ENCODE measurements around the gene KREMEN1.
A peak's percentile ranks its signal among the peaks of the same experiment; 100 is the strongest.
"Not testable (repeated sequence)": the region's sequence is repeated elsewhere in the genome, so short reads cannot be mapped to it uniquely, and the experiment has no call there.

The KREMEN1 gene, protein sequence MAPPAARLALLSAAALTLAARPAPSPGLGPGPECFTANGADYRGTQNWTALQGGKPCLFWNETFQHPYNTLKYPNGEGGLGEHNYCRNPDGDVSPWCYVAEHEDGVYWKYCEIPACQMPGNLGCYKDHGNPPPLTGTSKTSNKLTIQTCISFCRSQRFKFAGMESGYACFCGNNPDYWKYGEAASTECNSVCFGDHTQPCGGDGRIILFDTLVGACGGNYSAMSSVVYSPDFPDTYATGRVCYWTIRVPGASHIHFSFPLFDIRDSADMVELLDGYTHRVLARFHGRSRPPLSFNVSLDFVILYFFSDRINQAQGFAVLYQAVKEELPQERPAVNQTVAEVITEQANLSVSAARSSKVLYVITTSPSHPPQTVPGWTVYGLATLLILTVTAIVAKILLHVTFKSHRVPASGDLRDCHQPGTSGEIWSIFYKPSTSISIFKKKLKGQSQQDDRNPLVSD

DNA sequence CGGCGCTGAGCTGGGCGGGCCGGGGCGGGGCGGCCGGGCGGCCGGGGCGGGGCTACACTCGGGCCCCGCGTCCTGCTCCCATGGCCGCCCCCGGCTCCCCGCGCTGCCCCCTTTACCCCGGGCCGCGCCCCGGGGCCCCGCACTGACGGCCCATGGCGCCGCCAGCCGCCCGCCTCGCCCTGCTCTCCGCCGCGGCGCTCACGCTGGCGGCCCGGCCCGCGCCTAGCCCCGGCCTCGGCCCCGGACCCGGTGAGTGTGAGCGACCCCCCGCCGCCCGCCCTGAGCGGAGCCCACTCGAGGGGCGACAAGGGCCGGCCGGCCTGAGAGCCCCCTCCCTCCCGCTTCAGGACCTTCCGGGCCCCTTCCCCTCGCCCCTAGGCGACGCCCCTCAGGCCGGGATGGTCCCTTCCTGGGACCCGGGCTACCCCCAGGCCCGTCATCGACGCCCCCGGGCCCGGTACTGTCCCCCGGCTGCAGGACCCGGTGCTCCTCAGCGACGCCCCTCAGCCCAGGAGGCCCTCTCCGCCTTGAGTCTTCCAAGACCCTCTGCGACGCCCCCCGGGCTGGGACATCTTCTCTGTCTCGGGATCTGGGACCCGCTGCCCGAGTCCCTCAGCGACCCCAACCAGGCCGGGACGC lies at the start of gene KREMEN1:
KREMEN1 (plus strand) TSS at position 57 of the 639 bp plus-strand sequence; CDS start at position 153, 96 bp downstream.
- no peak for FAIRE-seq

DNA sequence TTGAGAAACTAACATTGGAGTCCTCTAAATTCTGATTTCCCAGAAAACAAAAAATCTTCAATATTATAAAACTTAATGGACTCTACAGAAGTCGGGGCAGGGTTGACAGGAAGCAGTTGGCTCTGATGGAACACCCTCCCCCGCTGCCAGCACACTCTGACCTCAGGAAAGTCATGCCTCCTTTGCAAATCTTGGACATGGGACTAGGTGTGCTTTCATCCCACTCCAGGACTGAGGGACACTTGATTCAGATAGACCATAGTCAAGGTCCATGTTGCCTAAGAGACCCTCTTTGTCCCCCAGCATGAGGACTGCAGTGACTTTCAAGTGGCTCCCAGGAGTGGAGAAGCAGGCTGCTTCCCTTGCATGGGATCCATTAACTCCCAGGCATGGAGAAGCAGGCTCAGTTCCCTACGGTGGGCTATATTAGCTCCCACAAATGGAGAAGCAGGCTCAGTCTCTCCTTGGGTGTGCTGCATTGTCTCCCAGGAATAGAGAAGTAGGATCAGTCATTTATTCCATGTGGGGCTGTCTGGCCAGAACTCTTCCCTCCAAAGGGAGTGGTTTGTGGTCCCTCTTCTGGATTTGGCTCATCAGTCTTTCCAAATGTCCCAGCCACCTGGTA lies 49.6 kb upstream of the KREMEN1 start:
- no peak for FAIRE-seq

DNA sequence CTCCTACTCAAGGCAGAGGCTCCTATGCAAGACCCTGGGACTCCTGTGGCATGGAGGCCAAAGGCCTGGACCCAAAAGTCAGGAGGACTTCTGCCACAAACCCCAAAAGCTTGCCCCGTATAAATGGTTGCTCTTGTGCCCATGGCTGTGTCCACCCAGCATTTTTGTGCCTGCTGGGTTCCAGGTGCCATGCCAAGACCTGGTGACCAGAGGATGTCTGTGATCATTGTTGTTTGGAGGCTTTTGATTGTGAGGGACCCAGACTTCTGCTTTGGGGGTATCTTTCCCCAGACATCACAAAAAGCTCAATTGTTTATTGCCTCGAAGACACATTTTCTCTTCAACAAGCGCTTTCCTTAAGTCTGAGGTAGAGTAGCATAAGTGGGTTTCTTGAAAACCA lies 46.3 kb upstream of the KREMEN1 start:
- no peak for FAIRE-seq

DNA sequence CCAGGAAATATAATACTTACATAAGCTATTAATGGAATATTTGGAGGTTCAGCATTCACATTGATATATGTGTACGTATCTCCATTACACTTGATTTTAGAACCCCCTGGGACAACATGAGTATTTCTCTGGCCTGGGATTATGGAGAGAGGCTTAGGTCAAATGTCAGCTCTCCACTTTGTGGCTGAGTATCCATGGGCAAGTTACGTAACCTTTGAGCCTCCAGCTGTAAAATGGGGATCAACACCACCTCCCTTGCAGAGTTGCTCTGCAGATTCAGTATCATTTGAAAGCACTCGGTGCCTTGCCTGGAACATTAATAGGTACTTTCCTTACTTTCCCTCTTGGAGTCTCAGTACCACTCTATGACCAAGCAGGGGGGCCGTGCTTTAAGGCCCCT lies 44.4 kb upstream of the KREMEN1 start:
- no peak for FAIRE-seq

DNA sequence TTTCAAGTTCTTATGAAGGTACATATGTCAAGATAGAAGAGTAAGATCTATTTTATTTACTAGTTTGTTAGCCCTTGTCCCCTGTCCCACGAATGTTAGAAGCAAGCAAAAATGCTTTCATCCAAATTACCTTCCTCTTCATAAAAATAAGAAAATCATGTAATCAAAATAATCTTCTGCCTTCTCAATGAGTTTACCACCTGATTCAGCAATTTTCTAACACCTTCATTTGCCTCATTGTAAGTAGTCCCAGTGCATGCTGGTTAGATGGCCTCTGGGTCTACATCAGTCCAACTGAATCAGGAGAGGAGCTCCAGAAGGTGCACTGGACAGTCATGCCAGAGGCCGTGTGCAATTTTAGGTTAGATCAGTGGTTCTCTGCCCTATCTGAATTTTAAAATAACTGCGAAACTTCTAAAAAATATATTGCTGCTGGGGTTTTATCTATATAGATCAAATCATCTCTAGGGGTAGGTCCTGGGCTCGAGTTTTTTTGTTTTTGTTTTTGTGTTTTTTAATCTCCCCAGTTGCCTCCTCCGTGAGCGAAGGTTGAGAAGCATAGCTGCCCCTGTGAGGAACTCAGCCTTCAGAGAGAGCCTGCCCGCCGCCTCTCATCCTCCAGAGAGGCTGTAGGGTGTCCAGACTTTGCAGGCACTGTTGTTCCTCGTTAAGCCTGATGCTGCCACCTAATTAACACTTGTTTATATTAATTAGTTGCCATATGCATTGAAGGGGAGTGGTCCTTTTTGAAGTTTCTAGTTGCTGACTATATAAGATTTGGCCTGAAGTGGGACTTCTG lies 43.4 kb upstream of the KREMEN1 start:
- FAIRE-seq: no peak

DNA sequence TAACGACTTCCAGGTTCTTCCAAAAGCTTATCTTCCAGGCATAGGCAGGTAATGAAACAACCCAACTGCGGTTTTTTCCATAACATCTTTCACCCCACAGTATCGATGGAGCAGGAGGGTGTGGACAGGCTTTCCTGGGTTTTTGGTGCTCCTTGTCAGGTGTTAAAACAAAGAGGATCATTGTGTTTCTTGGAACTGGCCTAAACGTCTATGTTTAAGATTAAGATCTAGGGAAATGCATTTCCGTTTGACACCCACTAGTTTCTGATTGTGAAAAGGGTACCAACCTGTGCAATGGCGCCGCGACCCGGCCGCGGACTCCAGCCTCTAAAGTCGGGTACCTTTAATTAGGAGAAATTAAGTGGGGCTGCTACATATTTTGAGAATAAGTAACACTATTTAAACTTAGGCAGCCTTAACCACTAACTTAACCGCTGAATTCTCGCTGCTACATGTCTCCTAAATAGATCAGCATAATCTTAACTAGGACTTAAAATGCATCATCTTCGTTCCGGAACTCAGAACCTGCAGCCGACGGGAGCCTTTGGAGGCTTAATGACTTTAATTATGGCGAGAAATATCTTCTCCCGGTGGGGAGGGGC lies 42.7 kb upstream of the KREMEN1 start:
- FAIRE-seq: no peak

DNA sequence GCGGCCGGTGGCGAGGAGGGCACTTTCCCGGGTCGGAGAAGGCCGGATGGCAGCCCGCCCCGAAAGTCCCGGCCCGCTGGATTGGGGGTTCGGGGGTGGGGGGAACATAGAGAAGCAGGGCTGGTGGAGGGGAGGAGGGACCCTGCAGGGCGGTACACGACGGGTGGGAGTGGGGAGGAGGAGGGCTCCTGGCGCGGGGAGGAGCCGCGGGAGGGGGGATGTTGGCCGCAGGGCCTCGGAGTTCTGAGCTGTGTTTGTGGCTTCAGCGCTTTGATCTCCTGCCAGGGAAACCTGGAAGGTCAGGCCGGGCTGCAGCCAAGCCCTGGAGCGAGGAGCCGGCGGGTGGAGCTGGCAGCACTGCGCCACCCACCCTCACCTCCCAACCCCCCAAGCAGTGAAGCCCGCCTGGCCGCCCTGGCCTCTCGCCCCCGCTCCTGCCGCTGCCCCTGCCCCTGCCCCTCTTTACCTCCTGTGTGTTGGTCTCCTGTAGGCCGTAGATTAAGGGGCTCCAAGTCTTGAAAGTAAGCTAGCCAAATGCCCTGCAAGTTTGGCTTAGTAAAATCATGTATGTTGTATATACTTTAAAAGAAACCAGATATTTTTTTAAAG lies 42.1 kb upstream of the KREMEN1 start:
- no peak for FAIRE-seq

DNA sequence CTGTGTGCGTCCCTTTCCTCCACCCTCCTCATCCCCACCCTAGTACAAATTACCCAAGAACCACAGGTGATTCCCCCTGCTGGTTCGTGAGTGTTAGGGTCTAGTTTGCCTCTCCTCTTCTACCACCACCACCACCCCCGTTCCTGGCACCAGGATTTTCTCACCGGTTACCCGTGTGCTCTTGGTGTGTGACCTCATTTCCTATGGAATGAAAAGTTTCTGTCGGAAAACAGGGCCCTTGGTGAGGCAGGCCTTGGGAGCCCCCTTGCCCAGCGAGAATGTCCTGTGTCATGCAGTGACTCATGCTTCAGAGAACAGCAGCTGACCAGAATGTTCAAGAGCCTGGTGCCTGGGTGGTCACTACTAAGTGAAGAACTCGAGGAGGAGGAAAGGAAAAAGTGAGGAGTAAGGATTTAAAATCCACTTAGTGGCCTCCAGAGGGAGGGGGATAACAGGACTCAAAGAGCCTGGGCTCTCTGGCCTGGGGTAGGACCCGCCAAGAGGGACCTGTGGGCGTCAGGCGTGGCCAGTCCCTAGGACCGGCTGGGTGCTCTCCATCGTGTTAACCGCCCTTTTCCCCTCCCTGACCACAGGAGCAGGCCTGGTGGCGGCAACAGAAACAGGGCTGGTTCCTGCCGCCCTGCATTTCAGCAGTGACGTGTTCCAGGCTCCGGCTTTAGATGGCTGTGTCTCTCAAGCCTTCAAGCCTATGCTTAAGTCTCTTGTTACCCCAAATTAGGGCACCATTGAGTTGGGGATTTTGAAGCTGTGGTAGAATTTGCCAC lies 41.4 kb upstream of the KREMEN1 start:
- no peak for FAIRE-seq

DNA sequence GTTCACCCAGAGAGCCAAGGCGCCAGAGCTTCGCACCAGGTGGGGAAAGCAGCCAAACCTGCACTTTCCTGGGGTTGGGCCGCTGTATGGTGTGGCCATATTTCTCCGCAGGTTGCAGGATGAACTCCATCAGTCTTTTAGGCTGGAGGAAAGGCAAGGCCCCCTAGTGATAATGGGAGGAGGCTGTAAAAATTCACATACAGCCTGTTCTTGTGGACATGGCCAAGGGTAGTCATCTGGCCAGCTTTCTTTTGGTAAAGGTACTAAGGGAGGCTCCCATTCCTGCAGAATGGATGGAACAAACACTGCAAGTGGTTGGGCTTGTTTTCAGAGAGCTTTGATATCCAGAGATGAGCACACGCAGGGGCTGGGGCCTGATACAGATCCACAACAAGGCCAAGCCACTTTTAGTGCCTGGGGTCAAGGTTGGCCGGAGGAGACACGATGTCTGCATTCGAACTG lies 40.8 kb upstream of the KREMEN1 start:
- FAIRE-seq: no peak

DNA sequence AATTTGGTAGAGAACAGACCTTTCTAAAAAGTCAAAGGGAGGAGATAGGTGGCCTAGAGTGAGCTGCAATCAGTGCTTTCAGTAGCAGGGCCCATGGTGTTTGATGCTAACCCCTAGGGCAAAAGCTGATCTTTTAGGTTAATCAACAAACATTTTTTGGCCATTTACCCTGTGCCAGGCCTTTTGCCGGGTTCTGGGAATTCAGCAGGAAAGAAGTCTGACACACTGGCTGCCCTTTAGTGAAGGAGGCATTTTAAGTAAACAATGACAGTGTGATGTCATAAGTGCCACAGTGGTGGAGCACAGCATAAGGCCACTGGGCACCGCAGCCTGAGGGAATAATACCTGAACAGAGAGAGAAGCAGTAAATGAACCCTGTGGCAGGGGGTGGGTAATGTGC lies 40.3 kb upstream of the KREMEN1 start:
- no peak for FAIRE-seq

DNA sequence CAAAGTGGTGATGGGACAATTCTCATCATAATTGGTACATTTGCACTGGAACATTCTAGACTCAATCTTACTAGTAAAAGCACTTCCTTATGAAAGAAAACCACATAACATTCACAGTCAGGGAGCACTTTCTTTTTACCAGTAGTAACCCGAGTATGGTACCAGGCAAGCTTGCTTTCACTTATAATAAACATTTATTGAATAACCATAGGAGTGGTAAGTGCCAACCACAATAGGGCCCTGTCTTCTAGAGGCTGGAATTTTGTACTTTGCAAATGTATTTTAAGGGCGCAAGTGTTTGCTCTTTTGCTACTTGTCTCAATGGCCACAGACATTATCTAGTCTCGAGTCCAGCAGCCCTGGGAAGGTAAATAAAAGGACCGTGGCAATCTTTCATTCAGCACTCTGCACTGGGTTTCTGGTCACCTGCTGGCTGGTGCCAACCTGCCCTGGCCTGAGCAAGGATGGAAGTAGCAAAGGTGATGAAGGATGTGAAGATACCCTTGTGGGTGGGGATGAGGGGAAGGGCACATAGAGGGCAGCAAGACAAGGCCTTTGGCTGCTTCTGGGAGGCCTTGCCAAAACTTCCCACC lies 35.4 kb upstream of the KREMEN1 start:
- no peak for FAIRE-seq

DNA sequence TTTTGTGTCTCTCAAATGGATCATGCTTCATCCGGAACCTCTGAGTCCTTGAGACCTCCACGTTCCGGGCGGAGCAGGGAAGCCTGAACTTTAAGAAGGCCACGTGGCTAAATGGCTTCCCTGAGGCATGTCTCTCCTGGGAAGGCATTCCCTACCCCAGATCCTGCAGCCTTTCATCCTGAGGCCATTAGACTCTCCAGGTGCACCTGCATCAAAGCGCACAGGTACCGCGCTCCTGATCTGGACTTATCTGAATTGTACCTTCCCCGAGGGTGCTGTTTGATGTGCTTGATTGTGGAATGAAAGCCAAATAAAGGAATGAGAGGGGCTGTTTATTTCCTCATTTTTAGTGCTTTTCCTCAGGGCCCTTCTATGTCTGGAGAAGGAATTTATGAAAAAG lies 33.7 kb upstream of the KREMEN1 start:
- no peak for FAIRE-seq

DNA sequence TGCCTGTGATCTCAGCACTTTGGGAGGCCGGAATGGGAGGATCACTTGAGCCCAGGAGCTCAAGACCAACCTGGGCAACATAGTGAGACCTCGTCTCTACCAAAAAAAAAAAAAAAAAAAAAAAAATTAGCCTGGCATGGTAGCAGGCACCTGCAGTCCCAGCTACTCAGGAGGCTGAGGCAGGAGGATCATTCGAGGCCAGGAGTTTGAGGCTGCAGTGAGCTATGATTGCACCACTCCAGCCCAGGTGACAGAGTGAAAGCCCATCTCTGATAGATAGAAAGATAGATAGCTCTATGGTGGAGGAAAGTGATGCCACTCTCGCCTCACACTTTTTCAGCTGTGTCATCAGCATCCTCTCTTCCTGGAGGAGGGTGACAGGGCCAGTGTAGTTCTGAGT lies 33.2 kb upstream of the KREMEN1 start:
- not testable (repeated sequence) for FAIRE-seq

DNA sequence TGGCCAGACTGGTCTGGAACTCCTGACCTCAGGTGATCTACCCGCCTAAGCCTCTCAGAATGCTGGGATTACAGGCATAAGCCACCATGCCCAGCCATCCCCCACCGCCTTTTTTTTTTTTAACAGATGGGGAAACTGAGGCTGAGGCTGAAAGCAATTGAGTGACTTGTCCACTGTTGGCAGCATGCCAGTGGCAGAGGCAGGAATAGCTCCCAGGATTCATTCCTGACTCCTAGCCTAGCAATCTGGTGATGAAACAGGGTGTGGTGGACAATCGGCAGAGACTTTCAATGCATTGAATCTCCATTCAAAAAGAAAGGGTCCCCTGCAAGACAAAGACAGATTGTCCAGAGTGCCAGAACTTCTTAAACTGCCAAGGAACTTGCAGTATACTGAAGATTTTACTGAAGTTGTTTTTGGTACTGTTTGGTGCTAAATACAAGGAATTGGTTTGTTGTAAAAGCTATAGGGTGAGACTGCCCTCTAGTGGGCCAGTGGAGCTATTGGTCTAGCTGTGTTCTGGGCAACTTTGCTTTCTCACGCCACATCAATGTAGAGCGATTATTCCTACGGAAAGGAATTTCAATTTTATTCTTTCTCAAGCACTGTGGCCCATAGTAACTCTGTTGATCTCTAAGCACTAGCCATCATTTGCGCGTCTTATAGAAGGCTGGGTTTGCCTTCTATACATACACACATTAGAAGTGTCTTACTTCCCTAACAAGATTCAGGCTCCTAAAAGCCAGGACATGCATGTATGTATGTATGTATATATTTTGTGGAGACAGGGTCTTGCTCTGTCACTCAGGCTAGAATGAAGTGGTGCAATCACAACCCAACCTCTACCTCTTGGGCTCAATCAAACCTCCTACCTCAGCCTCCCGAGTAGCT lies 32.2 kb upstream of the KREMEN1 start:
- peak; percentile 97 for FAIRE-seq

DNA sequence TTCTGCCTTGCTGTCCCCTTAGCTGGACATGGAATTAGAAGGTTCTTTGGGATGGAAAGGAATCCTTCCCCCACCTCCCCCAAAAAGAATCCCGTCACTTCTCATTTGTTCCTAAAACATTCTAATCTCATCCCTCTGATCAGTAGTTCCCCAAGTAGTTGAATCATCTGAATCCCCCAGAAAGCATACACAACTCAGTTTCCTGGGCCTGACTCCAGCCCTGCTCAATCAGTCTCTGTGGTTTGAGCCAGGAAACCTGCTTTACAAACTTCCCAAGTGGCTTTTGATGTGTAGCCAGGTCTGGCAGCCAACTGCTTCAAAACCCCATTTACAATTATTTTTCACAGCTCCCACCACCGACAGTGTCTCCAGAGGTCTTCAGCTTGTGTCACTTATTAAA lies 31.4 kb upstream of the KREMEN1 start:
- FAIRE-seq: no peak

DNA sequence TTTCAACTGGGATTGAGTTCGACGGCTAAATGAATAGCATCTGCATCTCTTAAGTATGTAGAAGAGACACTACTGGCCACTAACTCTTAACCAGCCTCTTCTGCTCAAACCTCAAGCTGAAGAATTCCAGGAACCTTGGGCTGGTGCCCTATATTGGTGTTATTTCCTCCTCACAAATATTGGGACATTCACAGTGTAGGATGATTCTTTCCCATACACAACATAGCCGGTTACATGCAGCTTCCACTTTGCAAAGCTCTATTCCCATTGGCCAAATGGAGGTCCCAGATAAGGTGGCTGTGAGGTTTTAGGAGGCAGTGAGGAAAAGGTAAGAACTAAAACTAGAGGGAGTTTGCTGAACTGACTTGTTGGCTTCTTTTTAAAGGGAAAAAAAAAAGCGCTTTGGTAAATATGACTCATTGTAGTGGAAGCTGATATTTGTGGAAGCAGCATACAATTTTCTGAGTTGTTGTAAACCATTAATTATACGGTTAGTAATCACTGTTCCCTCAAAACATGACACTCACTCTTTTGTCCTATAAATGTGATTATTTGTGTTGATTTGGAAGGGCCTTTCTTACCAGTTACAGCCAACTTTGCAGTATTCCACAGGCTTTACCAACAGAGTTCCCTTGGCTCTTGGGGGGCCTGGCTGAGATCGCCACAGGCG lies 28.8 kb upstream of the KREMEN1 start:
- no peak for FAIRE-seq

DNA sequence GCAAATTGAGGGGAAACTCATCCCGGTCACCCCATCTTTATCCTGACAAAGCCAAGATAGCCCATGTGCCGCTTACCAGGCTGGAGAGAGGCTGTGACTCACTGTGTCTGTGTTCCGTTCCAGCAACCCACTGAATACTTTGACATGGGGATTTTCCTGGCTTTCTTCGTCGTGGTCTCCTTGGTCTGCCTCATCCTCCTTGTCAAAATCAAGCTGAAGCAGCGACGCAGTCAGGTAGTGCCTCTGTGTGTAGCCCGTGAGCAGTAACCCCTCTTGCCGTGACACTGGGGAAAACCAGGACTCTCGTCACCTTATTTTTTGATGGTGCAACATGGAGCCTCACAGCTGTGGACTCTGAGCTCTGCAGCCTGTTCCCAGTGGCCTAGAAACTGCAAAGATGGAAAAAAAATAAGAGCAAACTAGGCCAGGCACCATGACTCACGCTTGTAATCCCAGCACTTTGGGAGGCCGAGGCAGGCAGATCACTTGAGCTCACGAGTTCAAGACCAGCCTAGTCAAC lies 28.1 kb upstream of the KREMEN1 start:
- FAIRE-seq: no peak

DNA sequence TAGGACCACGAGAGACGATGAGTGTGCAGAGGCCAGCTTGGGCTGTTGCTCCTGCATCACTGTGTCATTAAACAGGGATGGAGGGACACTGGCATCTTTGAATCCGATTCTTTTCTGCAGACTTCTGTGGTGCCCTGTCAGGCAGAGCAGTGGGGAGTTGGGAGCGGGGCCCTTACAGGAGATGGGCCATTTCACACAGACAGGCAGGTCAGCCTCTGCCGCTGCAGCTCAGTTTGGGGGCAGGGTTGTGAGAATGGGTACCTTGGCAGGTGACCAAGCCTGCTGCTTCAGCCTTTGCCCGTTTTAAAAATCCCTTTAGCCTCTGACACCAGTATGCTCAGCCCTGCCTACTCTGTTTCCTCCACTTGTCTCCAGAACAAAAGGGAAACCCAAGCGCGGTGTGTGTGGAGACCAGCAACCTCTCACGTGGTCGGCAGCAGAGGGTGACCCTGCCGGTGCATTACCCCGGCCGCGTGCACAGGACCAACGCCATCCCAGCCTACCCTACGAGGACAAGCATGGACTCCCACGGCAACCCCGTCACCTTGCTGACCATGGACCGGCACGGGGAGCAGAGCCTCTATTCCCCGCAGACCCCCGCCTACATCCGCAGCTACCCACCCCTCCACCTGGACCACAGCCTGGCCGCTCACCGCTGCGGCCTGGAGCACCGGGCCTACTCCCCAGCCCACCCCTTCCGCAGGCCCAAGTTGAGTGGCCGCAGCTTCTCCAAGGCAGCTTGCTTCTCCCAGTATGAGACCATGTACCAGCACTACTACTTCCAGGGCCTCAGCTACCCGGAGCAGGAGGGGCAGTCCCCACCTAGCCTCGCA lies 23.8 kb upstream of the KREMEN1 start:
- no peak for FAIRE-seq
